T1000 (cell line): ENCODE data around the gene UCN.
"Not testable (repeated sequence)": the region's sequence is repeated elsewhere in the genome, so short reads cannot be mapped to it uniquely, and the experiment has no call there.

Source experiments
- DNase-seq: peaks from one replicate; lab custom pipeline; 2025; ENCODE audit warnings: mixed read lengths; lab: John Stamatoyannopoulos, UW

The UCN gene

DNA sequence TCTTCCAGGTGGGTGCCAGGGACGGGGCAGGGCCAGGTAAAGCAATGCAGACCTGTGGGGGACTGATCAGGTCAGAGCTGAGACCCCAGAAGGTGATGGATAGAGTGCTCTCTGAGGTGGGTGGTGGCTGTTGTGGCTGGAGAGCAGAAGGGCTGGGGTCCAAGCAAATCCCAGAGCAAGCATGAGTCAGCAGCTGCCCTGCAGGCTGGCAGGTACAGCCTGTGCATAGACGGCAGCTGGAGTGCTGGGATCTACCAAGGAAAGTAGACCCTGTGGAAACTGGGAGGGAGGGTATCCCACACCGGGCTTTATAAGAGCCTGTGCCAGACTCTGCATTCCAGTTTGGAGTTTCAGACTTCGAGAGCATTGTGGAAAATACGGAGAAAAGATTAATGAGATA, 25.4 kb downstream of the UCN start:
- DNase-seq = no peak

- DNase-seq = no peak
Observed at GRCh38 chr2:27281855-27282559, 26.2 kb downstream of the UCN start, which contains the start of gene TRIM54. TSS of gene TRIM54 (plus strand) at chr2:27282429. CDS start at chr2:27282732, 303 bp downstream.

GRCh38 chr2:27281442-27281841, 26.8 kb downstream of the UCN start:
- DNase-seq = no peak

DNA sequence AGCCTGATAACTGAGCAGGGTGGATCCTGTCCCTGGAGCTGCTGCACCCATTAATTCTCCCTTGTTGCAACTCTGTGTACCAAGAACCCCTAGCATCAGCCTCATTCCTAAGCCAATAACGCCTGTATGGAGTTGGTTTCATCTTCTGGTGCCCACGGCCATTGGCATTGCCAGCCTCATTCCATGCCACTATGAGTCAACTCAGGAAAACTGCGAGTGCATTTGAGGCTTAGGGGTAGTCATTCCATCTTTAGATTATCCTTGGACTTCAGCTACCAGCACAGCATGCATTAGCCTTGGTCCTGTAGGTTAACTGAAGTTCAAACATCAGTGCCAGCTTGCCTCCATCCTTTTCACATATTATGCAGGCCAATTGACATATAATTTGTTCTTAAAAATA, 27.4 kb downstream of the UCN start:
- DNase-seq = no peak

- DNase-seq = no peak
Observed at GRCh38 chr2:27278010-27278409, 30.2 kb downstream of the UCN start.

DNA sequence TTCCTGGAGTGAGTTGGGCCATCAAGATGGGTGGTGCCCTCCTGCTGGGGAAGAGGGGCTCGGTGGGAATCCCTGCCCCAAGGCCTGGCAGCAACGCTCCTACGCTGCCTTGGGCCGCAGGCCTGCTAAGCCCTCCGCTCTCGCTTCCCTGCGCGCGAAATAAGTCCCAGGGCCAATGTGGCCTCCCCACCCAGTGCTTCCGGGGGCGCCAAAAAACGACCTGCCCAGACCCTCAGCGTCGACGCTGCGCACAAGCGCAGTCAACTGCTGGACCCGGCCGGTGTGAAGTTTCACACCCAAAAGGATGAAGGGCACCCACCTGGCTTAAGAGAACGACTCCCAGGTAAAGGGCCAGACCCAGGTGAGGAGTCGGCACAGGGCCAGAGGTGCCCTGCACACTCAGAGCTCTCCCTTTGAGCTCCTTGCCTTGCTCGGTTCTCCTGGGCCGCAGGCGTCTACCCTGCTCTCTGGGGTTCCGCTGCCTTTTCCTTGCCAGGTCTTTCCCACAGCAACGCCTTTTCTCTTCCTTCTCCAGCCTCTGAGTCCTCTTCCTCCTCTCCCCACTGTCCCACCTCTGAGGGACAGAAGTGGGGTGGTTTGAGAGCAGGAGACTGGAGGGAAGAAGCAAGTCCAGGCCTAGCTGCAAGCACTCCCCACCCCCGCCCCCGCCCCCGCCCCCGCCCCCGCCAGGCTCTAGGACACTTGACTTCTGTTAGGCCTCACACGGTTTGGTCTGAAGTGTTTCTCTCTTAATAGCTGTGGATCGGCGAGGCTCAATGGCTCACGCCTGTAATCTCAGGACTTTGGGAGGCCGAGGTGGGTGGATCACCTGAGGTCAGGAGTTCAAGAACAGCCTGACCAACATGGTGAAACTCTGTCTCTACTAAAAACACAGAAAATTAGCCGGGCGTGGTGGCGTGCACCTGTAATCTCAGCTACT, 32.8 kb downstream of the UCN start, which contains the start of gene DNAJC5G:
DNAJC5G (plus strand) TSS at position 223 of the 940 bp plus-strand sequence. CDS start 1,296 bp downstream, outside the sequence.
- no peak for DNase-seq

- not testable (repeated sequence) for DNase-seq
Observed at GRCh38 chr2:27272537-27273522, 35.4 kb downstream of the UCN start.

DNA sequence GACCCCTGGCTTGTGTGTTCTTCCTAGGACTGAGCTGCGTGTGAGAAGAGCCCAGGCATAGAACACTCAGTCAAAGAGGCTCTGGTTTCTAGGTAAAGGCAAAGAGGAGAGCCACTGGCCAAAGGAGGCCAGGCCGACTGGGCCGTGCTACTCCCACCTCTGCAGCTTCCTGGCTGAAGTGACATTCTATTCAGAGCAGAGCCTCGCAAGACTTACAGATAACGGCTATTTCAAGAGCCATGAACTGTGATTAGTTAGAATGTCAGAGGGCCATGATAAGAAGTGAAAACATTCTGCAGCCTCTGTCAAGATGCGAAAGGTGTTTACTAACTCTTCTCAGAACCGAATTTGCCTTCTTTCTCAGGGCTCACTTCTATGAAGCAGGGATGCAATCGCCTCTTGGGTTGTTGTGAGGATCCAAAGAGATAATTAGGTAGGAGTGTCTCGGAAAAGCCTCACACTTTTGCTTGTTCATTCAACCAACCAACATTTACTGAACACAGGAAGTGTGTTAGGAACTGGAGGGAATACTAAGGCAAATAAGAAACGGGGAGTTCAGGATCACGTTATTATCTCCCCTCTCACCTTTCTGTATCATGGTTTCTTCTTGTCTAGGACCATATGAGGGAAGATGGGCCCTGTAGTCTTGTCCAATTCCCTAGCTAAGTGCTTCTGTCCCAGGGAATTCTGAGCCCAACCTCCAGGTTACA, 36.5 kb downstream of the UCN start:
- DNase-seq = no peak

DNA sequence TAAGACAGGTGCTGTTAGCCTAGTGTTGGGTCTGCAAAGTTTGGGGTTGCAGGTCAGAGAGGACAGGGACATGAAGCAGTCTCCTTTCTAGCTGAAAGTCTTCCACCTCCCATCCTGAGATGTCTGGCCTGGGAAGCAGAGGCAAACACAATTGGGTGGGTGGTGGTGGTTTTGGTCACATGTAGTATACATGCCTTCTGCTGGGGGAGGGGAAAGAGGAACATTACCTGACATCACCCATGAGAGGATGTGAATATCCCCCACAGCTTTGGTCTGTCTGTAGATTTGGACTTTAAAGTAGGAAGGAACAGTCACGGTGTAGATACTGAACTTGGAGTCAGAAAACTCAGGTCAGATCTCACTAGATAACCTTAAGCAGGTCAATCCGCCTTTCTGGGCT, 37.6 kb downstream of the UCN start:
- no peak for DNase-seq

DNA sequence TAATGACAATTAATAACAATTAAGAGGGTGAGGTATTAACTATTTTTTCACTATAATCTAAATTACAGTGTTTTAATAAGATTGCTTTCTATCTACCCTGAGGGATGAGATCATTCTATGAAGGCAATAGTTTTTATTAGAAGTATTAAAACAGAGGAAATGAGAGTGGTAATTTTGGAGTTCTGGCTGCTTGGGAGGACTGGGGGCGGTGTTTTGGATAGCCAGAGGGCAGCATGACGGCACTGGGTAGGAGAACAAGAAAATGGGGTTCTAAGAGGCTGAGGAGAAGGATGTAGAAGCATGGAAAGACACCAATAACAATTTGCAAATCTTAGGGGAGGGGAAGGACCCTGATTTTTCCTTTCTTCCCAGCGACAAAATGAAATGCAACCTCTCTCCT, 38.1 kb downstream of the UCN start:
- DNase-seq = no peak

GRCh38 chr2:27268296-27268695, 39.9 kb downstream of the UCN start:
- not testable (repeated sequence) for DNase-seq

- no peak for DNase-seq
Observed at GRCh38 chr2:27265536-27265870, 42.7 kb downstream of the UCN start.

- no peak for DNase-seq
Observed at GRCh38 chr2:27264753-27265535, 43.3 kb downstream of the UCN start.

GRCh38 chr2:27264253-27264752, 43.9 kb downstream of the UCN start:
- no peak for DNase-seq

GRCh38 chr2:27263287-27264252, 44.7 kb downstream of the UCN start:
- DNase-seq = no peak

DNA sequence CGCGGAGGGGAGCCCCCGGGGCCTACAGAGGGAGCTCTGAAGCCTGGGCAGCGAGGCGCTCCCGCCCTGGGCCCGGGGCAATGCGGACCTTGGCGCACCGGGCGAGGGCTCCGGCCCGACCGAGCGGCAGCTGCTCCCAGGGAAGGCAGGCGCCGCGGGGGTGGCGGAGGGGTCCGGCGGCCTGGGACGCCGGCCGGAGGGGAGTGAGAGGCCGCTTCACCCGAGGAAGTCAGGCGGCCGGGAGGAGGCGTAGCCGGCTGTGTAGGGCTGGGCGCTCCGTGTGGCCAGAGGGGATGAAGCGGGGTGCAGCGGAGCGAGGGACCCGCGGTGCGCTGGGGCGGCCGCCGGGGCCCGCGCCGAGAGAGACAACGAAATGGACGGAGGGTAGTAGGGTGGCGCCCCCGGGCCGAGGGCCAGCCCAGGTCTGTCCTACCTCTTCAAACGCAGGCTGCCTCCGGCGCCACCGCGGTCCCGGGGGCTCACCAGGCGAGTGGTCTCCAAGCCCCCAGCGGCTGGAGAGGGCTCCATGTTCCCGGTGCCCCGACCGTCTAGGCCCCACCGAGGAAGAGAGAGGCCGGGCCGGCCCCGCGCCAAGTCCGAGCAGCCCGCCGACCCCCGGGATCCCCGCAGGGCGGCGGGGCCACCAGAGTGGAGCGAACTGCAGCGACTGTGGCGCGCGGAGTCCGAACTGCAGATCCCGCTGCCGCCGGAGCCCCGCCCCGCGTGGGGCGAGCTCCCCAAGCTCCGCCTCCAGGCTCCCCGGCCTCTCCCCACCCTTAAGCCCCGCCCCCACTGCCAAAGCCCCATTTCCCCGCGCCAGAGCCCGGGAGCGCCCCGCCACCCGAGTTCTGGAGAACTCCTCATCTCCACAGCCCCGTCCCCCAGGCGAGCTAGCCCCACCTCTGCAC, 45.6 kb downstream of the UCN start, which contains the start of gene SLC30A3:
SLC30A3 (minus strand) TSS at position 669 of the 908 bp plus-strand sequence; CDS start at position 528, 141 bp downstream.
- no peak for DNase-seq

GRCh38 chr2:27261926-27262298, 46.3 kb downstream of the UCN start:
- DNase-seq = no peak
